B cell (primary cell): ENCODE results near the gene NPC1.

Experiments used
- CTCF ChIP-seq: fragments of 200-600 bp; IDR thresholded peaks from one replicate; pipeline ENCODE4 v1.8.0; 2022; ENCODE audit warnings: antibody characterized with exemption, mild to moderate bottlenecking
- EZH2 ChIP-seq: IDR thresholded peaks from 2 replicates; pipeline ENCODE4 v1.6.1; 2012; ENCODE audit warnings: borderline replicate concordance, low read depth, mild to moderate bottlenecking, moderate library complexity, low read length; ENCODE audit not compliant: insufficient read depth, poor library complexity, severe bottlenecking

DNA sequence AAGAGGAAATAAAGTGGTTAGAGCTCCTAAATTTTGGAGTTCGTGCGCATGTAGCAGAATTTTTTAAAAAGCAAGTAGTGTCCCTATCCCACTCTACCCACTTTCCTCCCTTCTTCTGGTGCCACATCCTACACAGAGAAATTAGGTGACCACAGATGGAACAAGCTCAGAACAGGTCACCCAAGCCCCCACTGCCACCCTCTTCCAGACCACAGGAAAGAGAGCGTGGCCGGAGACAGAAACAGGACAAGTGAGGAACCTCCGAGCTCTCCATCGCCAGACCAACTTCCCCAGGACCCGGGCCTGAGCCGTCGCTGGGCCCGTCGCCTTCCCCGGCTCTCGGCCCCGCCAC, 433 bp downstream of the NPC1 start:
- TF ChIP-seq EZH2 = no peak
- no peak for TF ChIP-seq CTCF
